Esophagus squamous epithelium (tissue), 5 donors: ENCODE measurements around the gene BAIAP2. TPM values are rescaled to one million over a fixed set of nuclear protein-coding genes. Genes with fewer than 3 reads are reported as not detected.

Experiments used
- DNase-seq: peaks from one replicate; lab custom pipeline; 2025; lab: John Stamatoyannopoulos, UW
- H3K27ac ChIP-seq, 4 donors: fragments of 200-600 bp; sonication (generic); one replicate each; pipeline ENCODE4 v1.5.1; 2016 to 2019; ENCODE audit warnings: mild to moderate bottlenecking in 1 of 4
- H3K27me3 ChIP-seq, 4 donors: fragments of 200-600 bp; sonication (generic); 1 replicate in 3 of 4; 2 replicates in 1 of 4; pipeline versions ENCODE4 v1.5.1 to v1.6.0; 2017 to 2021; ENCODE audit warnings: antibody characterized with exemption in 1 of 4
- H3K36me3 ChIP-seq, 3 donors: fragments of 200-600 bp; sonication (generic); one replicate each; pipeline ENCODE4 v1.5.1; 2016 to 2019
- H3K4me1 ChIP-seq, 3 donors: fragments of 200-600 bp; sonication (generic); one replicate each; pipeline ENCODE4 v1.5.1; 2017 to 2019
- H3K4me3 ChIP-seq, 4 donors: fragments of 200-600 bp; sonication (generic); 1 replicate in 3 of 4; 2 replicates in 1 of 4; pipeline ENCODE4 v1.5.1; 2016 to 2019; ENCODE audit warnings: mild to moderate bottlenecking in 2 of 4, moderate library complexity in 1 of 4
- H3K9me3 ChIP-seq, 3 donors: fragments of 200-600 bp; sonication (generic); one replicate each; pipeline ENCODE4 v1.5.1; 2016 to 2019
- POLR2A ChIP-seq, 4 donors: fragments of 450-650 bp; IDR thresholded peaks; one replicate each; pipeline ENCODE4 v1.6.1; 2017; ENCODE audit warnings: antibody characterized with exemption in 4 of 4, mild to moderate bottlenecking in 4 of 4, moderate library complexity in 3 of 4
- WGBS, 2 donors: methylation state at CpG; one replicate each; pipeline ENCODE4 v1.1.5; 2018; 5-methylcytosine and 5-hydroxymethylcytosine counted together
- intact Hi-C: fragments of 100-400 bp; cut with DNase I; formaldehyde crosslinking; loops from one replicate; pipeline ENCODE4 v1.15.0; 2022
- total RNA-seq, 4 donors: library from RNA; depleted of rRNA; stranded (reverse); fragments of >200 nt; gene quantifications; one replicate each; pipeline ENCODE4 v1.1.0, GENCODE V29; 2016
- TF ChIP-seq, protein P1 (sequence below), 6 experiments: fragments of 450-650 bp in 4 of 6; fragments of 200-600 bp in 2 of 6; sonication (generic) in 2 of 6; IDR thresholded peaks; one replicate each; pipeline ENCODE4 v1.5.1; 2016 to 2019; ENCODE audit warnings: antibody characterized with exemption in 6 of 6, mild to moderate bottlenecking in 4 of 6, moderate library complexity in 4 of 6
- donor health status: DM: yes; HTN: yes; CAD: no.

BAIAP2 gene
- total RNA-seq, 4 donors from 2014 or later, result 87.8 to 175 (median 105) TPM

- no peak for TF ChIP-seq POLR2A (IDR thresholded peaks at IDR 0.05)
- TF ChIP-seq, protein P1, sequence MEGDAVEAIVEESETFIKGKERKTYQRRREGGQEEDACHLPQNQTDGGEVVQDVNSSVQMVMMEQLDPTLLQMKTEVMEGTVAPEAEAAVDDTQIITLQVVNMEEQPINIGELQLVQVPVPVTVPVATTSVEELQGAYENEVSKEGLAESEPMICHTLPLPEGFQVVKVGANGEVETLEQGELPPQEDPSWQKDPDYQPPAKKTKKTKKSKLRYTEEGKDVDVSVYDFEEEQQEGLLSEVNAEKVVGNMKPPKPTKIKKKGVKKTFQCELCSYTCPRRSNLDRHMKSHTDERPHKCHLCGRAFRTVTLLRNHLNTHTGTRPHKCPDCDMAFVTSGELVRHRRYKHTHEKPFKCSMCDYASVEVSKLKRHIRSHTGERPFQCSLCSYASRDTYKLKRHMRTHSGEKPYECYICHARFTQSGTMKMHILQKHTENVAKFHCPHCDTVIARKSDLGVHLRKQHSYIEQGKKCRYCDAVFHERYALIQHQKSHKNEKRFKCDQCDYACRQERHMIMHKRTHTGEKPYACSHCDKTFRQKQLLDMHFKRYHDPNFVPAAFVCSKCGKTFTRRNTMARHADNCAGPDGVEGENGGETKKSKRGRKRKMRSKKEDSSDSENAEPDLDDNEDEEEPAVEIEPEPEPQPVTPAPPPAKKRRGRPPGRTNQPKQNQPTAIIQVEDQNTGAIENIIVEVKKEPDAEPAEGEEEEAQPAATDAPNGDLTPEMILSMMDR (IDR thresholded peaks at IDR 0.05), result no peak
- no peak overlapping the region for H3K4me3 ChIP-seq
- peaks cover 7 to 40% (median 10%) of the 10 kb centered on the region in 3 donors for H3K36me3 ChIP-seq
- H3K4me1 ChIP-seq, result peaks cover 77 to 100% (median 82%) of the 10 kb centered on the region in 3 donors
- DNase-seq, result no peak
- intact Hi-C loops, result loop anchor here (10.0 kb wide), 1 partner anchor 67 kb away; no protein-coding TSS in a partner anchor
- H3K27me3 ChIP-seq, result no peaks in the 10 kb centered on the region
- H3K27ac ChIP-seq, result peak overlapping the region; percentile 89 to 93 (median 93)
- 77% methylated on average over 5 of the region's 23 CpGs; no CpG with 5 or more reads in 1 of the 2 donors for WGBS, 2 donors
- H3K9me3 ChIP-seq, result no peaks in the 10 kb centered on the region
Observed at GRCh38 chr17:81091774-81092517, 57.0 kb downstream of the BAIAP2 start.

DNA sequence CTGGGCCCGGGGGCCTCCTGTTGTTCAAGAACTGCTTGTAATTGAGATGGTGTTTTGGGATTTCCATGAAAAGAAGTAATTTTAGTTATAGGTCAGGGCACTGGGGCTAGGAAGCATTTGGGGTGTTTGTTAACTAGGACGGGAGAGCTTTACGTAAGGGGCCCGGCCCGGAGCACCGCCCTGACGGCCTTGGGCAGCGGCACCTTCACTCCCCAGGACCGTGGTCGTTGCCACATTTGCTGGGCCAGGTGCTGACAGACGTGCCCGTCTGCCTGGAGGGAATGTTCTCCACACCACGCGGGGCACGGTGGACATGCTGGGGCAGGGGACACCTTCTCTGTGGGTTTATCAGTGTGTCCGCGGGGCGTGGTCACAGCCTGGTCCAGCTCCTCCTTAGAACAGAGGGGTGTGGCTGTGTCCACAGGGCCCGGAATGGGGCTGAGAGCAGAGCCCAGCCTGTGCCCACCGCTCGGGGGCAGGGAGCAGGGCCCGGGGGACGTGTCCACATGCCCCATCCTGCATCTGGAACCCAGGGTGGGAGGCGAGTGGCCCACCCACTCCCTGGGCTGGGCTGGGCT is 57.7 kb downstream of the BAIAP2 start:
- WGBS, 2 donors, result 66% methylated on average over 13 of the region's 24 CpGs; no CpG with 5 or more reads in 1 of the 2 donors
- Histone ChIP-seq H3K27me3 (no peaks in the 10 kb centered on the region), H3K9me3 (no peaks in the 10 kb centered on the region), H3K4me3 (no peak overlapping the region), H3K27ac (peak overlapping the region; percentile 89 to 93 (median 93)), H3K4me1 (peaks cover 84 to 100% (median 85%) of the 10 kb centered on the region in 3 donors), H3K36me3 (peaks cover 7 to 33% (median 10%) of the 10 kb centered on the region in 3 donors)
- DNase-seq, result no peak
- TF ChIP-seq POLR2A (IDR thresholded peaks at IDR 0.05), result no peak
- TF ChIP-seq, protein P1 (IDR thresholded peaks at IDR 0.05), result no peak
- intact Hi-C loops, result loop anchor here (10.0 kb wide), 1 partner anchor 68 kb away; no protein-coding TSS in a partner anchor

GRCh38 chr17:81093619-81094508 is 58.9 kb downstream of the BAIAP2 start:
- H3K4me1 ChIP-seq, result peaks cover 88 to 100% (median 89%) of the 10 kb centered on the region in 3 donors
- intact Hi-C loops, result loop anchor here (10.0 kb wide), 1 partner anchor 69 kb away; no protein-coding TSS in a partner anchor
- WGBS, 2 donors, result 56 to 80% methylated on average over 2 to 5 of the region's 21 CpGs

GRCh38 chr17:81094509-81095382 is 59.8 kb downstream of the BAIAP2 start:
- peaks cover under 1 to 28% (median under 1%) of the 10 kb centered on the region in 3 donors for H3K36me3 ChIP-seq
- no peaks in the 10 kb centered on the region for H3K27me3 ChIP-seq
- no peak for DNase-seq
- H3K4me1 ChIP-seq, result peaks cover 81 to 96% (median 83%) of the 10 kb centered on the region in 3 donors
- 17 to 26% methylated on average over 19 to 20 of the region's 33 CpGs for WGBS, 2 donors
- peak overlapping the region; percentile 89 to 93 (median 93) for H3K27ac ChIP-seq
- no peaks in the 10 kb centered on the region for H3K9me3 ChIP-seq
- TF ChIP-seq, protein P1 (IDR thresholded peaks at IDR 0.05), result no peak
- no peak for TF ChIP-seq POLR2A (IDR thresholded peaks at IDR 0.05)
- intact Hi-C loops, result loop anchor here (10.0 kb wide), 1 partner anchor 70 kb away; no protein-coding TSS in a partner anchor
- peak overlapping the region in 2 of 4 donors; percentile 1 to 41 for H3K4me3 ChIP-seq

More at GRCh38 chr17:81093619-81094508, 58.9 kb downstream of the BAIAP2 start:
- Histone ChIP-seq H3K27ac (peak overlapping the region; percentile 89 to 93 (median 93)), H3K9me3 (no peaks in the 10 kb centered on the region), H3K36me3 (peaks cover 0 to 26% (median under 1%) of the 10 kb centered on the region in 3 donors), H3K27me3 (no peaks in the 10 kb centered on the region), H3K4me3 (no peak overlapping the region)
- TF ChIP-seq, protein P1 (IDR thresholded peaks at IDR 0.05), result no peak
- TF ChIP-seq POLR2A (IDR thresholded peaks at IDR 0.05), result no peak
- DNase-seq, result no peak
